ENCODE results near the gene BTRC.
"Not testable (repeated sequence)": the region's sequence is repeated elsewhere in the genome, so short reads cannot be mapped to it uniquely, and the experiment has no call there.

Gene BTRC

GRCh38 chr10:101346177-101346576 lies 7.8 kb upstream of the BTRC start:
- DNase-seq = no peak

GRCh38 chr10:101351017-101351416 lies 2.9 kb upstream of the BTRC start:
- DNase-seq = no peak

- DNase-seq = no peak
These were observed 2.5 kb upstream of the BTRC start for GRCh38 chr10:101351477-101351876.

GRCh38 chr10:101352857-101353256 lies 1.1 kb upstream of the BTRC start:
- DNase-seq = not testable (repeated sequence)

GRCh38 chr10:101354328-101355071 lies 535 bp downstream of the BTRC start:
- peak in 6 of 14 donors; percentile 41 to 79 (median 66) for DNase-seq

DNA sequence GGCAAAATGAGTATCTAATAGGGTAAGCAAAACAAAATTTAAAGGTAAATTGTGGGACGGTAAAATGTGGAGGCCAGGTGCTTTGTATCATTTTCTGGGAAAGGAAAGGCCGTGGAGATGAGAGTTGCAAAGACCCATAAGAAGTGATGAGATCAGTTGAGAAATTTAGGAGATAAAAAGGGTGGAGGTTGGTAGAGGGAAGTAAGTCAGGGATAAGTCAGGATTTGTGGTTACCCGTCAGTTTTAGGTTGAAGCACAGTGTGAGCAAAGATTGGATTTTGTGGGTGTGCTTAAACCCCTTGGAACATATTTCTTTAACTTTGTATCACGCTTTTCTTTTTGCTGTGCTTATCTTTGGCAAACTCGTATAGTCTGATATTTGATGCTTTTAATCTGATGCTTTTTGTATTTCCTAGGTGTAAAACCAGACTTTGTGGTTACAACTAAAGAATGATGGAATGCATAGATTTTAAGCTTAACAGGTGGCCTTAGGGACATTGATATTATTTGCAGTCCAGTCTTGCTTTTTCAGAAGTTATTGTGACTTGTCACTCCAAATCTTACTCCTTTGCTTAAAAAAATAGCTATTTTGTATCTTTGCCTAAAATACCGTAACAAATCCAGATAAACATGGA lies 1.2 kb downstream of the BTRC start:
- DNase-seq = no peak

DNA sequence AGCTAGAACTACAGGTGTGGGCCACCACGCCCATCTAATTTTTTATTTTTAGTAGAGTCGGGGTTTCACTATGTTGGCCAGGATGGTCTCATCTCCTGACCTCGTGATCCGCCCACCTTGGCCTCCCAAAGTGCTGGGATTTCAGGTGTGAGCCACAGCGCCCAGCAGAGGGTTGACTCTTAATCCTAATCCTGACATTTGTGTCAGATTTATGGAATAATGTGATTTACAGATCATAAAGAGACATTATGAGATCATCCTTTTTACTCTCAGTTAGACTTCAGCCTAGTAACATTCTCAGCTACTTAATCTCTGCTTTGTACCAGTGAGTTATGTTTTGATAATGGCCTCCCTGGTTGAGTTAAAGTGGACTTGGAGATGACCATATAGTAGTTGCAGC lies 2.2 kb downstream of the BTRC start:
- no peak for DNase-seq

DNA sequence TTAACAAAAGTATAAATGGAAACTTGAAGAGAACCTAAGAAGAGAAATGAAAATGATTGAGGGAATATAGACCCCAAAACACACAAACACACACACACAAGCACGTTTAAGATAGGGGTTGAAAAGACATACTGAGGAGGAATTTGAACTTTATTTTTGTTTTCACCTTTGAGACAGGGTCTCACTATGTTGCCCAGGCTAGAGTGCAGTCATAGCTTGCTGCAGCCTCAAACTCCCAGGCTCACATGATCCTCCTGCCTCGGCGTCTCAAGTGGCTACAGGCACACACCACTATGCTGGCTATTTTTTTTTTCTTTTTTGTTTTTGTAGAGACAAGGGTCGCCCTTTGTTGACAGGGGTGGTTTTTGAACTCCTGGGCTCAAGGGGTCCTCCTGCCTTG lies 4.0 kb downstream of the BTRC start:
- no peak for DNase-seq

DNA sequence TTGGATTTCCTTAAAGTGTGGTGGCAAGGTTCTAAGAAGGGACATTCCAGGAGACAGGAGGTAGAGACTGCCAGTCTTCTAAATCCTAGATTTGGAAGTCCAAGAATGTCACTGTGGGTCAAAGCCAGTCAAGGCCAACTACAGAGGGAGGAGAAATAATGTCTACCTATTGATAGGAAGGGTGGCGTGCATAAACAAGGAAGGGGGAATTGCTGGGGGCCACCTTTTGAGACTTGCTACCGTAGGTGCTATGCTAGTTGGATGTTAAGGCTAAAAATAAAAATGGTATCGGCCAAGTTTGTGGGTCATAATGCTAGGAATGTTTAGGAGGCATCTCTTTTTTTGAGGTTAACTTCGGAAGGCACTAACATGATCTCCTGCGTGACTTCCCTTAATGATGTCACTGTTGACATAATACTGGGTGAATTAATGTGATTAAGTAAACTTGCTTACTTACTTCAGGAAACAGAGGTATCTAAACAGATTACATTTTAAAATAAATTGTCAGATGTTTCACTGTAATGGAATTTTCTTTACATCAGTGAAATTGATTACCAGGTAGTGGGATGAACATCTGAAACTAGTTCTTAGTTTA lies 4.8 kb downstream of the BTRC start:
- DNase-seq = no peak

DNA sequence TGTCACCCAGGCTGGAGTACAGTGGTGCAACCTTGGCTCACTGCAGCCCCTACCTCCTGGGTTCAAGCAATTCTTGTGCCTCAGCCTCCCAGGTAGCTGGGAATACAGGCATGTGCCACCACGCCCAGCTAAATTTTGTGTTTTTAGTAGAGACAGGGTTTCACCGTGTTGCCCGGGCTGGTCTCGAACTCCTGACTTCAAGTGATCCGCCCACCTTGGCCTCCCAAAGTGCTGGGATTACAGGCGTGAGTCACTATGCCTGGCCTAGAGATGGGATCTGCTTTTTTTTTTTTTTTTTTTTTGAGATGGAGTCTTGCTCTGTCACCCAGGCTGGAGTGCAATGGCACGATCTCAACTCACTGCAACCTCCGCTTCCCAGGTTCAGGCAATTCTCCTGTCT lies 6.1 kb downstream of the BTRC start:
- DNase-seq = not testable (repeated sequence)

- DNase-seq = not testable (repeated sequence)
These were observed 6.9 kb downstream of the BTRC start for GRCh38 chr10:101360841-101361240.

- DNase-seq = no peak
These were observed 10.0 kb downstream of the BTRC start for GRCh38 chr10:101363850-101364400.

DNA sequence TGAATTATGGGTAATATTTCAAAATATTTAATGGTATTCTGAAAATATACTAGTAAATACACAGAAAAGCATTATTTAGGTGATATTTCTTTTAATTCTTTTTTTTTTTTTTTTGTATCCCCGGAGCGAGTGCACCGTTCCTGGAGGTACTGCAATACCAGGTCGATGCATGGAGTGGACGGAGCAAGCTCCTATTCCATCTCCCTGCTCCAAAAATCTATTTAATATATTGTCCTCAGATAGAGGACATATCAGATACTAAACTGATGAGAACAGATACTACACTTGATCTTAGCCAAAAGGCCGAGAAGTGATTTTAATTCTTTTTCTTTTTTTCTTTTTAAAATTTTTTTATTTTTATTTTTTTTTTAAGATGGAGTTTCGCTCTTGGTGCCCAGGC lies 10.8 kb downstream of the BTRC start:
- DNase-seq = no peak

DNA sequence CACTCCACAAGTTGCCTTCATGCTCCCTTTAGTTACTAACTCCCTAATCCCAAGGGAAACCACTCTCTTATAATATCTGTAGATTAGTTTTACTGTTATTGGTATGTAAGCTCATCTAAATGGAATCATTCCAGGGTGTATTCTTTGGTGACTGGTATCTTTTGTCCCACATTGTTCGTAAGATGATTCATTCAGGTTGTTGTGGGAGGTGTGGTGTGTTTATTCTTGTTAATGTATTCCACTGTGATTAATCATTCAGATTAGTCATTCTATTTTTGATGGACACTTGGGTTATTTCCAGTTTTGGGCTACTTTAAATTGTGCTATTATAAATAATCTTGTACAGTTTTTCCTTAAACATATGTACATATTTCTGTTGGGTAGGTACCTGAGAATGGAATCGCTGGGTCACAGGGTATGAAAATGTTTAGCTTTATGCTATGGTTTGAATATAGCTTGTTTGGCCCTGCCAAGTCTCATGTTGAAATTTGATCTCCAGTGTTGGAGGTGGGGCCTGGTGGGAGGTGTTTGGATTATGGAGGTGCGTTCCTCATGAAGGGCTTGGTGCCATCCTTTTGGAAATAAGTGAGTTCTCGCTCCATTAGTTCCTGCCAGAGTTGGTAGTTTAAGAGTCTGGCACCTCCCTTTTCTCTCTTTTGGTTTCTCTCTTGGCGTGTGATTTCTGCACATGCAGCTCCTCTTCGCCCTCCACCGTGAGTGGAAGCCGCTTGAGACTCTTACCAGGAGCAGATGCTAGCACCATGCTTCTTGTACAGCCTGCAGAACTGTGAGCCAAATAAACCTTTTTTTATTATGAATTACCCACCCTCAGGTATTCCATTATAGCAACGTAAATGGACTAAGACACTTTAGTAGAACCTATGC lies 13.8 kb downstream of the BTRC start:
- no peak for DNase-seq

DNA sequence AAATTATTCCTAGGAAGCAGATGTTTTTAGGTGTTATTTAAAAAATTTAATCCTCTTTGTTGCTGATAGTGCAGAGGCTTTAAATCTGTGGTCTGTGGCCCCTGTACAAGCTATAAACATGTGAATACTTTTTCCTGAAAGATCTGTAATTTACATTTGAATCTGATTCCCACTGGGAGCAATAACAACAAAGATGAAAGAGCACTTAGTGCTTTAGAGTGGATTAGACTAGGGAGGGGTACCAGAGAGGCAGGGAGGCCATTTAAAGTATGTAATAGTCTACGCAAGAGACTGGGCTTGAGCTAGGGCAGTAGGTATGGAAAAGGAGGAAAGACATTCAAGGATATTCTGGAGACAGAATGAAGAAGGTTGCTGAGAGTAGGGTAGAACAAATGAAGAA lies 19.1 kb downstream of the BTRC start:
- no peak for DNase-seq

DNA sequence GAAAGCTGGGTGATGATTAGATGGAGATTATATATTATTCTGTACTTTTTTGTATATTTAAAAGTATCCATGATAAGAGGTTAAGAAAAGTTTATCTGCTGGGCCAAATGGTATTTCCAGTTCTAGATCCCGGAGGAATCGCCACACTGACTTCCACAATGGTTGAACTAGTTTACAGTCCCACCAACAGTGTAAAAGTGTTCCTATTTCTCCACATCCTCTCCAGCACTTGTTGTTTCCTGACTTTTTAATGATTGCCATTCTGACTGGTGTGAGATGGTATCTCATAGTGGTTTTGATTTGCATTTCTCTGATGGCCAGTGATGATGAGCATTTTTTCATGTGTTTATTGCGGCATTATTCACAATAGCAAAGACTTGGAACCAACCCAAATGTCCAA lies 20.0 kb downstream of the BTRC start:
- DNase-seq = not testable (repeated sequence)

GRCh38 chr10:101375076-101375475 lies 21.1 kb downstream of the BTRC start:
- no peak for DNase-seq

- no peak for DNase-seq
These were observed 25.8 kb downstream of the BTRC start for GRCh38 chr10:101379663-101380352.

- no peak for DNase-seq
These were observed 26.5 kb downstream of the BTRC start for GRCh38 chr10:101380353-101381017.

DNA sequence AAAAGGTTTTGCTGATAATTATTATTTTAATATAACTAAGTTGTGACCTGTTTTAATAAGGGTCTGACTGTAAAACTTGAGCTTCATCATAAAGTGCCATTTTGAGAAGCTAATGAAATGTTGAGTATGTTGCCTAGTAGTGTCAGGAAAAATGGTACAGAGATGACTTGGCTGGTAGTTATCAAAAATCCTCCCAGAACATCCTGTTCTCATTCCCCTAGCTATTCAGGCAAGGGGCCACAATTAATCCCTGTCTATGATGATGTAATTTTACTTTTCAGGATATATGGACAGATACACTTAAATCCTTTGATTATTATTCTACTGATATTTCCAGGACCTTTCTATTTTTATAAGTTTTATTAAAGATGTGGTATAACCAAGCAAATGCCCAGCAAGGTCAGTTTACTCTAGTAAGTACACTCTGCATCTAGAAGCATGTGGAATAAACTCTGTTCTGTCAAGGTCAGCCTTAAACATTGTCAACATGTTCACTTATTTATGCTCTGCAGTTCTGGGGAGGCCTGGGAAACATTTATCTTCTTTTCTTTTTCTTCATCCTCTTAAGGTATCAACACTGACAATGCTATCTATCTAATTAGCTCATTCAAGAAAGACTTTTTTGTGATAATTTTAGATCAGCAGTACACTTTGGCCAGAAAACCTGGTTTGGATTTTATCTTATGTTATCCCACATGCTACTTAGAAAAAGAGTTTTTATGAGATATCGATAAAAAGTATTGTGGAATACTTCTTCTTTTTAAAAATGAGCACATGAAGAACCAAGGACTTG lies 32.1 kb downstream of the BTRC start:
- DNase-seq = peak in 1 of 14 donors; percentile 10
